ENCODE data around the gene SYNPO.

The SYNPO gene

GRCh38 chr5:150672237-150672883 is 31.9 kb downstream of the SYNPO start:
- Histone ChIP-seq H3K27ac (no peak overlapping the region), H3K4me2 (no peak overlapping the region), H3K79me2 (ENCODE audit: insufficient read depth, low read depth) (no peaks in the 10 kb centered on the region), H3K9ac (no peak overlapping the region), H3K4me1 (ENCODE audit: low read depth, poor library complexity, severe bottlenecking) (no peaks in the 10 kb centered on the region), H2AFZ (ENCODE audit: low read depth) (no peak overlapping the region), H4K20me1 (ENCODE audit: insufficient read depth) (no peaks in the 10 kb centered on the region), H3K4me3 (IDR thresholded peaks at IDR 0.05; ENCODE audit: insufficient read depth, low read depth, low read length) (no peak overlapping the region), H3K27me3 (ENCODE audit: insufficient read depth, low read depth) (no peaks in the 10 kb centered on the region), H3K36me3 (ENCODE audit: insufficient read depth) (no peaks in the 10 kb centered on the region)
- TF ChIP-seq, protein P1, sequence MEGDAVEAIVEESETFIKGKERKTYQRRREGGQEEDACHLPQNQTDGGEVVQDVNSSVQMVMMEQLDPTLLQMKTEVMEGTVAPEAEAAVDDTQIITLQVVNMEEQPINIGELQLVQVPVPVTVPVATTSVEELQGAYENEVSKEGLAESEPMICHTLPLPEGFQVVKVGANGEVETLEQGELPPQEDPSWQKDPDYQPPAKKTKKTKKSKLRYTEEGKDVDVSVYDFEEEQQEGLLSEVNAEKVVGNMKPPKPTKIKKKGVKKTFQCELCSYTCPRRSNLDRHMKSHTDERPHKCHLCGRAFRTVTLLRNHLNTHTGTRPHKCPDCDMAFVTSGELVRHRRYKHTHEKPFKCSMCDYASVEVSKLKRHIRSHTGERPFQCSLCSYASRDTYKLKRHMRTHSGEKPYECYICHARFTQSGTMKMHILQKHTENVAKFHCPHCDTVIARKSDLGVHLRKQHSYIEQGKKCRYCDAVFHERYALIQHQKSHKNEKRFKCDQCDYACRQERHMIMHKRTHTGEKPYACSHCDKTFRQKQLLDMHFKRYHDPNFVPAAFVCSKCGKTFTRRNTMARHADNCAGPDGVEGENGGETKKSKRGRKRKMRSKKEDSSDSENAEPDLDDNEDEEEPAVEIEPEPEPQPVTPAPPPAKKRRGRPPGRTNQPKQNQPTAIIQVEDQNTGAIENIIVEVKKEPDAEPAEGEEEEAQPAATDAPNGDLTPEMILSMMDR (conservative IDR thresholded peaks at IDR 0.05; ENCODE audit: low read depth, low read length), result no peak

GRCh38 chr5:150672884-150673275 is 32.4 kb downstream of the SYNPO start:
- Histone ChIP-seq H3K36me3 (ENCODE audit: insufficient read depth) (no peaks in the 10 kb centered on the region), H3K4me1 (ENCODE audit: low read depth, poor library complexity, severe bottlenecking) (no peaks in the 10 kb centered on the region), H3K27ac (no peak overlapping the region), H4K20me1 (ENCODE audit: insufficient read depth) (no peaks in the 10 kb centered on the region), H3K27me3 (ENCODE audit: insufficient read depth, low read depth) (no peaks in the 10 kb centered on the region), H3K9ac (no peak overlapping the region), H2AFZ (ENCODE audit: low read depth) (no peak overlapping the region), H3K79me2 (ENCODE audit: insufficient read depth, low read depth) (no peaks in the 10 kb centered on the region), H3K4me2 (no peak overlapping the region), H3K4me3 (IDR thresholded peaks at IDR 0.05; ENCODE audit: insufficient read depth, low read depth, low read length) (no peak overlapping the region)
- TF ChIP-seq, protein P1 (conservative IDR thresholded peaks at IDR 0.05; ENCODE audit: low read depth, low read length), result no peak

DNA sequence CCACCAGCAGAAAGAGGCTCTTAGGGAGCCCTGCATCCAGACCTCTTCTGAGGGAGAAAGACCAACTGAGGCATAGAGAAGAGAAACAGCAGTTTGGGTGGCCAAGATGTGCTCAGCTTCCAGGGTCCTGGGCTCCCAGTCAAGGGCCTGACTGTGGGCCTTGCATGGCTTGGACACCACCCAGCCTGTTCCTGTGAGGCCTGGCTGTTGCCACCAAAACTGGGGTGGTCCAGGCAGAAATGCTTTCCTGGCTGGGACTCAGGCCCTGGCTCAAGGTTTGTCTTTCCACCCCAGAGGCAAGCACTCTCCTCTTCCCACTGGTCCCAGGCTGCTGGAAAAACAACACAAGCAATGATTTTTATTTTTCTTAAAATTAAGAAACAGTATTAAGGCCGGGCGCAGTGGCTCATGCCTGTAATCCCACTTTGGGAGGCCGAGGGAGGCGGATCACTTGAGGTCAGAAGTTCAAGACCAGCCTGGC is 33.9 kb downstream of the SYNPO start:
- H3K4me1 ChIP-seq (ENCODE audit: low read depth, poor library complexity, severe bottlenecking), result no peaks in the 10 kb centered on the region
- H4K20me1 ChIP-seq (ENCODE audit: insufficient read depth), result no peaks in the 10 kb centered on the region
- no peaks in the 10 kb centered on the region for H3K36me3 ChIP-seq (ENCODE audit: insufficient read depth)
- H3K4me3 ChIP-seq (IDR thresholded peaks at IDR 0.05; ENCODE audit: insufficient read depth, low read depth, low read length), result no peak overlapping the region
- no peak overlapping the region for H3K4me2 ChIP-seq
- H3K27ac ChIP-seq, result no peak overlapping the region
- H3K27me3 ChIP-seq (ENCODE audit: insufficient read depth, low read depth), result no peaks in the 10 kb centered on the region
- no peaks in the 10 kb centered on the region for H3K79me2 ChIP-seq (ENCODE audit: insufficient read depth, low read depth)
- no peak overlapping the region for H2AFZ ChIP-seq (ENCODE audit: low read depth)
- H3K9ac ChIP-seq, result no peak overlapping the region
- TF ChIP-seq, protein P1 (conservative IDR thresholded peaks at IDR 0.05; ENCODE audit: low read depth, low read length), result no peak

GRCh38 chr5:150675069-150675468 is 34.6 kb downstream of the SYNPO start:
- TF ChIP-seq, protein P1 (conservative IDR thresholded peaks at IDR 0.05; ENCODE audit: low read depth, low read length), result no peak
- Histone ChIP-seq H2AFZ (ENCODE audit: low read depth) (no peak overlapping the region), H3K9ac (no peak overlapping the region), H3K36me3 (ENCODE audit: insufficient read depth) (no peaks in the 10 kb centered on the region), H3K79me2 (ENCODE audit: insufficient read depth, low read depth) (no peaks in the 10 kb centered on the region), H3K27ac (no peak overlapping the region), H3K4me1 (ENCODE audit: low read depth, poor library complexity, severe bottlenecking) (no peaks in the 10 kb centered on the region), H3K27me3 (ENCODE audit: insufficient read depth, low read depth) (no peaks in the 10 kb centered on the region), H3K4me2 (no peak overlapping the region), H3K4me3 (IDR thresholded peaks at IDR 0.05; ENCODE audit: insufficient read depth, low read depth, low read length) (no peak overlapping the region), H4K20me1 (ENCODE audit: insufficient read depth) (no peaks in the 10 kb centered on the region)

All from KMS-11 (cell line).